SH-SY5Y (cell line): ENCODE measurements around the gene MID1IP1.

Source experiments
- GATA2 ChIP-seq: IDR thresholded peaks from 2 replicates; pipeline ENCODE4 v1.6.1; 2011; ENCODE audit warnings: mild to moderate bottlenecking, low read depth, low read length
- GATA3 ChIP-seq: IDR thresholded peaks from 2 replicates; pipeline ENCODE4 v1.6.1; 2011; ENCODE audit warnings: low read depth, mild to moderate bottlenecking, low read length, moderate library complexity

- TF ChIP-seq GATA2 (no peak), GATA3 (no peak)
Observed at GRCh38 chrX:38768079-38768478, 33.2 kb upstream of the MID1IP1 start.
